Stimulated activated CD8-positive, alpha-beta memory T cell treated with anti-CD3 and anti-CD28 coated beads, Interleukin-4, amount 100 ng/mL, for 24 hours (primary cell): ENCODE measurements around the gene PDE2A.

Experiments
- DNase-seq: peaks from one replicate; pipeline ENCODE4 v3.0.0-alpha.2; 2020; ENCODE audit warnings: low read depth

Gene PDE2A

GRCh38 chr11:72543849-72544542 is 130.2 kb downstream of the PDE2A start:
- no peak for DNase-seq

- no peak for DNase-seq
Measured at GRCh38 chr11:72541257-72541974, 132.8 kb downstream of the PDE2A start.

GRCh38 chr11:72537051-72537450 is 137.2 kb downstream of the PDE2A start:
- DNase-seq, result no peak

- DNase-seq, result no peak
Measured at GRCh38 chr11:72535194-72535547, 139.1 kb downstream of the PDE2A start.

GRCh38 chr11:72534371-72535193 is 139.6 kb downstream of the PDE2A start:
- no peak for DNase-seq

- no peak for DNase-seq
Measured at GRCh38 chr11:72529068-72529467, 145.2 kb downstream of the PDE2A start.

- no peak for DNase-seq
Measured at GRCh38 chr11:72528121-72528520, 146.1 kb downstream of the PDE2A start.
